ENCODE data around the gene CKB. TPM values are rescaled to one million over a fixed set of nuclear protein-coding genes. Genes with fewer than 3 reads are reported as not detected.

CKB gene
- total RNA-seq, 2 experiments from 2014 or later = 0.82 to 3.0 TPM

DNA sequence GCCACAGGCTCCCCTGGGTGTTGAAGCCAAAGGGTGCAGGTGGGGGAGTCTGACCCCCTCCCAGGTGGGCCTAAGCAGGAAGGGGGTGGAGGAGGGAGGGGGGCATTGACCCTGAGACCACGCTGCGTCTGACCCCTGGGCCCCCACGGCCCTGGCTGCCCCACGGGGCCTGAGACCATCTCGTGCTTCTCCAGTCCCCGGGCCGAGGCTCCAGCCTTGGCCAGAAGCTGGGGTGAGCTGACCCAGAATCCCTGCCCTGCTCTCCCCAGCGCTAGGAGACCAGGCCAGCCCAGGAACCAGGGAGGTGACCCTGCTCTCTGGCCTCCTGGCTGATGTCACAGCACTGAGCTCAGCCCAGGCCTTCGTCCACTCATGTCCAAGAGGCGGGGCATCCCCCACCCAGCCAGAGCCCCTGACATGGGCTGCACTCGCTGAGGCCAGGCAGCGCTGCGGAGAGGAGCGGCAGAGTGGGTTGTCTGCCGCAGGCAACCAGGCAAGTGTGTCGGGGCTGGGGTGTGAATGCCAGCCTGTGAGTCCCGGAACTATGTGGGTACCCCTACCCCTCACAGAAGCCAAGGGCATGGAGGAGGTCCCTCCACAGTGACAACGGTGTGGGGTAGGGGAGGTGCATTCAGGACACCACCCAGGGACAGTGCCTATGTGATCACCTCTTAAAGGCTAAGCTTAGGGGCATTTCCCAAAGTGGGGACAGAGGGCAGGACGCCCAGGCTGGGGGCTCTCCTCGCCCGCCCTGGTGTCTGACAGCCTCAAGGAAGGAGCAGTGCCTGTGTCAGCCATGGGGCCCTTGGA lies 12.7 kb upstream of the CKB start:
- TF ChIP-seq, protein P1, sequence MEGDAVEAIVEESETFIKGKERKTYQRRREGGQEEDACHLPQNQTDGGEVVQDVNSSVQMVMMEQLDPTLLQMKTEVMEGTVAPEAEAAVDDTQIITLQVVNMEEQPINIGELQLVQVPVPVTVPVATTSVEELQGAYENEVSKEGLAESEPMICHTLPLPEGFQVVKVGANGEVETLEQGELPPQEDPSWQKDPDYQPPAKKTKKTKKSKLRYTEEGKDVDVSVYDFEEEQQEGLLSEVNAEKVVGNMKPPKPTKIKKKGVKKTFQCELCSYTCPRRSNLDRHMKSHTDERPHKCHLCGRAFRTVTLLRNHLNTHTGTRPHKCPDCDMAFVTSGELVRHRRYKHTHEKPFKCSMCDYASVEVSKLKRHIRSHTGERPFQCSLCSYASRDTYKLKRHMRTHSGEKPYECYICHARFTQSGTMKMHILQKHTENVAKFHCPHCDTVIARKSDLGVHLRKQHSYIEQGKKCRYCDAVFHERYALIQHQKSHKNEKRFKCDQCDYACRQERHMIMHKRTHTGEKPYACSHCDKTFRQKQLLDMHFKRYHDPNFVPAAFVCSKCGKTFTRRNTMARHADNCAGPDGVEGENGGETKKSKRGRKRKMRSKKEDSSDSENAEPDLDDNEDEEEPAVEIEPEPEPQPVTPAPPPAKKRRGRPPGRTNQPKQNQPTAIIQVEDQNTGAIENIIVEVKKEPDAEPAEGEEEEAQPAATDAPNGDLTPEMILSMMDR (conservative IDR thresholded peaks at IDR 0.05; ENCODE audit: low read length) = no peak
- TF ChIP-seq EZH2phosphoT487 (IDR thresholded peaks at IDR 0.05; ENCODE audit: borderline replicate concordance, low read depth, low read length) = no peak
- H3K36me3 ChIP-seq (ENCODE audit: insufficient read depth, low read length) = peaks cover 34% of the 10 kb centered on the region; the same call in 1 of the 2 replicates
- ChIA-PET POLR2A (no interaction called here), CTCF (ENCODE audit: unreplicated experiment) (no interaction called here)
- no peak overlapping the region for H2AFZ ChIP-seq (ENCODE audit: low read length)
- H3K4me2 ChIP-seq (ENCODE audit: low read length) = no peak overlapping the region
- H3K9me2 ChIP-seq (ENCODE audit: insufficient read depth, low read length) = no peaks in the 10 kb centered on the region
- no peaks in the 10 kb centered on the region for H3K9me3 ChIP-seq (ENCODE audit: low read length)
- BruUV-seq (replicated peaks) = no TSS peak
- no peaks in the 10 kb centered on the region; the same call in 1 of the 2 replicates for H4K20me1 ChIP-seq (ENCODE audit: insufficient read depth, low read length)
- no peak overlapping the region for H3K4me3 ChIP-seq (ENCODE audit: low read depth, low read length, poor library complexity, severe bottlenecking)
- no peak overlapping the region for H3K27ac ChIP-seq (ENCODE audit: low read depth, low read length, poor library complexity, severe bottlenecking)
- H3K4me1 ChIP-seq (ENCODE audit: insufficient read depth, low read length, poor library complexity, severe bottlenecking) = peaks cover 5% of the 10 kb centered on the region
- intact Hi-C loops (cut with micrococcal nuclease; ENCODE audit: unreplicated experiment) = no loop called here
- no peak for DNase-seq (ENCODE audit: low spot score)
- peaks cover 11% of the 10 kb centered on the region for H3K79me2 ChIP-seq (ENCODE audit: insufficient read depth, low read depth, low read length)

DNA sequence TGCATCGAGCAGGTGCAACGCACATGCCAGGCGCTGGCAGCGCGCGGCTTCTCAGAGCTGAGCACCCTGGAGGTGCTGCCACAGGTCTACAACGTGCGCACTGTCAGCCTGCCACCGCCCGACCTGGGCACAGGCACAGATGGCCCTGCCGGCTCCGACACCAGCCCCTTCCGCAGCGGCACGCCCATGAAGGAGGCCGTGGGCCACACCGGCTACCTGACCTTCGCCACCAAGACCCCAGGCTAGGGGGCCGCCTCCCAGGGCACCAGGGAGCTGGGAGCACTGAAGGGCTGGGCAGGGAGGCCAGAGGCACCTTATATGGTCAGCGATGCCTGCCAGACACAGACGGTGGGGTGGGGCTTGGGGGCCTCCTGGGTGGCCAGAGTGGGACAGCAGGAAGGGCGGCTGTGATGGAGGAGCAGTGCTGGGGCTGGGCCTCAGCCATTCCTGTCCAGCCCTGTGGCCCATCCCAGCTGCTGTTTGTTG lies 12.0 kb upstream of the CKB start:
- DNase-seq (ENCODE audit: low spot score) = no peak
- H3K4me3 ChIP-seq (ENCODE audit: low read depth, low read length, poor library complexity, severe bottlenecking) = no peak overlapping the region
- H3K9me2 ChIP-seq (ENCODE audit: insufficient read depth, low read length) = no peaks in the 10 kb centered on the region
- H3K4me1 ChIP-seq (ENCODE audit: insufficient read depth, low read length, poor library complexity, severe bottlenecking) = peaks cover 11% of the 10 kb centered on the region
- H3K36me3 ChIP-seq (ENCODE audit: insufficient read depth, low read length) = peaks cover 38% of the 10 kb centered on the region; the same call in 1 of the 2 replicates
- H2AFZ ChIP-seq (ENCODE audit: low read length) = no peak overlapping the region
- POLR2A ChIA-PET = no interaction called here
- intact Hi-C loops (cut with micrococcal nuclease; ENCODE audit: unreplicated experiment) = no loop called here
- no peak overlapping the region for H3K4me2 ChIP-seq (ENCODE audit: low read length)
- H3K27ac ChIP-seq (ENCODE audit: low read depth, low read length, poor library complexity, severe bottlenecking) = no peak overlapping the region
- H3K9me3 ChIP-seq (ENCODE audit: low read length) = no peaks in the 10 kb centered on the region
- H3K79me2 ChIP-seq (ENCODE audit: insufficient read depth, low read depth, low read length) = peaks cover 18% of the 10 kb centered on the region
- CTCF ChIA-PET (ENCODE audit: unreplicated experiment) = no interaction called here
- H4K20me1 ChIP-seq (ENCODE audit: insufficient read depth, low read length) = no peaks in the 10 kb centered on the region; the same call in 1 of the 2 replicates
- BruUV-seq (replicated peaks) = no TSS peak
- TF ChIP-seq, protein P1 (conservative IDR thresholded peaks at IDR 0.05; ENCODE audit: low read length) = no peak
- TF ChIP-seq EZH2phosphoT487 (IDR thresholded peaks at IDR 0.05; ENCODE audit: borderline replicate concordance, low read depth, low read length) = no peak

DNA sequence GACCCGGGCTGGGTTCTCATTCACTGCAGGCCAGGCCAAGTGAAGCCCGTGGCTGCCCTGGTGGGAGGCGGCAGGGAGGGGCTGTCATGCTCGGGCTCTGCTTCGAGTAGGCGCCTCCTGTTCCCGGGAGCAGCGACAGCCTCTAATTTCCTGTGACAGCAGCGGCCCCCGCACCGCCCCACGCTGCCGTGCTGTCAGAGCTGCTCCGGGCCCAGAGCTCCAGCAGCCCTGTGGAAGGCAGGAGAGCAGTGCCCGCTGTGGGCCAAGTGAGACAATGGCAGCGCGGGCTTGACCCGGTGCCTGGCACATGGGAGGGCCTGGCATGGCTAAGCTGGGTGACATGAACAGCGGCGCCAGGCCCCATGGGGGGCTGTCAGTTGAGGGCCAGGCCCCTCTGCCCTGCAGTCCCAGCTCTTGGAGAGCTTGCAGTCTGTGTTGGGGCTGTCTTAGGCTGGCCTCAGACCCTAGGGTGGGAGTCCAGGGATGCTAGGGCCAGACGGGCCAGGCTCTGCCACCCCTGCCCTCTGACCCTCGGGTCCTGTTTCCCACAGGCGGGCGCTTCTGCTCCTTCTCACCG lies 11.5 kb upstream of the CKB start:
- ChIA-PET CTCF (ENCODE audit: unreplicated experiment) (no interaction called here), POLR2A (no interaction called here)
- H3K79me2 ChIP-seq (ENCODE audit: insufficient read depth, low read depth, low read length) = peaks cover 23% of the 10 kb centered on the region
- no peak overlapping the region for H3K4me2 ChIP-seq (ENCODE audit: low read length)
- H3K9me2 ChIP-seq (ENCODE audit: insufficient read depth, low read length) = no peaks in the 10 kb centered on the region
- intact Hi-C loops (cut with micrococcal nuclease; ENCODE audit: unreplicated experiment) = no loop called here
- no peak for DNase-seq (ENCODE audit: low spot score)
- H3K9me3 ChIP-seq (ENCODE audit: low read length) = no peaks in the 10 kb centered on the region
- H2AFZ ChIP-seq (ENCODE audit: low read length) = no peak overlapping the region
- no peak overlapping the region for H3K4me3 ChIP-seq (ENCODE audit: low read depth, low read length, poor library complexity, severe bottlenecking)
- H3K27ac ChIP-seq (ENCODE audit: low read depth, low read length, poor library complexity, severe bottlenecking) = no peak overlapping the region
- no peaks in the 10 kb centered on the region; the same call in 1 of the 2 replicates for H4K20me1 ChIP-seq (ENCODE audit: insufficient read depth, low read length)
- no TSS peak for BruUV-seq (replicated peaks)
- H3K36me3 ChIP-seq (ENCODE audit: insufficient read depth, low read length) = peaks cover 38% of the 10 kb centered on the region; the same call in 1 of the 2 replicates
- TF ChIP-seq, protein P1 (conservative IDR thresholded peaks at IDR 0.05; ENCODE audit: low read length) = no peak
- TF ChIP-seq EZH2phosphoT487 (IDR thresholded peaks at IDR 0.05; ENCODE audit: borderline replicate concordance, low read depth, low read length) = no peak
- peaks cover 11% of the 10 kb centered on the region for H3K4me1 ChIP-seq (ENCODE audit: insufficient read depth, low read length, poor library complexity, severe bottlenecking)

All from OCI-LY7 (cell line).